ENCODE measurements around the gene ZDHHC7. TPM values are rescaled to one million over a fixed set of nuclear protein-coding genes. Genes with fewer than 3 reads are reported as not detected.

ZDHHC7 gene
- total and polyA plus RNA-seq, 9 of the 15 experiments (the other 6 are each of a cell fraction or from before 2014, with no cell fraction given) = 1.7 to 49.7 (median 37.4) TPM

DNA sequence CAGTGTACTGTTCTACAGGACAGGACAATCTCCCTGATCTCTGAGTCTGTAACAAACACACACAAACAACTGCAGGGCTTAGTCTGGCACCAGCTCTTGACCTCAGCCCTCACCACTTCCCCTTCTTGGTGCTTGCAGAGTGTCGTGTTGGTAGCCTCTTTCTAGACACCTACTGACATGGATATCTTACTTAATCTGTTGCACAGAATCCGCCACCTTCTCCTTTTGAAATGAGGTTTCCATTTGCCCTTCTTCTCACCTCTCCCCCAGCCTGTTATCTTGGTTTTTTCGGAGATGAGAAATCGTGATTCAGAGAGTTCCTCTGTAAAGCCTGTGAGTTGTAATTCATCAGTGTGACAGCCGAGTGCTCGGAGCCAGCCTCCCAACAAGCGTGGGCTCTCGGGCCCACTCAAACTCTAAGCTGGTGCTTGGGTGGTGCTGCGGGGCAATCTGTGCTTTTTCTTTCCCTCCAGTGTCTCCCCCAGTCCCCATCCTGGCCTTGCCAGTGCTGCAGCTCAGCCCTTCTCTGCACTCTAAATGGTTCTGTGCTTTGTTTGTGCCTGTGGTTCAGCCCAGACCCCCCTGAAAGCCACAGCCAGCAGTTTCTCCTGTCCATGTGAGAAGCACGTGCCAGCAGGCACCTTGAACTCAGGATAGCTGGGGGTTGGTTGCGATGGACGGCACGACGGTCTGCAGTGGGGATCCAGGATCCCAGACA is 44.3 kb upstream of the ZDHHC7 start (continued):
- TF ChIP-seq MECOM (CRISPR knock-in tag; IDR thresholded peaks at IDR 0.05) (no peak), SAP30 (IDR thresholded peaks at IDR 0.05; ENCODE audit: borderline replicate concordance, insufficient read depth, low read depth, low read length, poor library complexity, severe bottlenecking) (no peak), CBX3 (IDR thresholded peaks at IDR 0.05; ENCODE audit: borderline replicate concordance in 1 of 2, low read length in 2 of 2) (no peak; a peak in 1 of 3 replicates), HDGF (IDR thresholded peaks at IDR 0.05) (no peak), CEBPG (CRISPR knock-in tag; IDR thresholded peaks at IDR 0.05) (no peak; the same call in 1 of the 2 replicates), CEBPG (tag; conservative IDR thresholded peaks at IDR 0.05 in 1 of 2, IDR thresholded peaks at IDR 0.05 in 1 of 2) (peak in 1 of 2 experiments; percentile 29; a peak in 2 of 4 replicates), RAD51 (IDR thresholded peaks at IDR 0.05; ENCODE audit: borderline replicate concordance, low read depth) (0 out of 2 replicates have a peak, but pooled peaks have one; percentile 12), TBL1XR1 (IDR thresholded peaks at IDR 0.05; ENCODE audit: low read length in 2 of 2) (peak in 1 of 2 experiments; percentile 86; a peak in 1 of 4 replicates), FIP1L1 (IDR thresholded peaks at IDR 0.05; ENCODE audit: low read depth, low read length, poor library complexity, severe bottlenecking) (no peak), ZNF583 (CRISPR knock-in tag; IDR thresholded peaks at IDR 0.05) (0 out of 2 replicates have a peak, but pooled peaks have one; percentile 37), NFIX (CRISPR knock-in tag; IDR thresholded peaks at IDR 0.05; ENCODE audit: low read depth) (no peak), ZNF212 (CRISPR knock-in tag; IDR thresholded peaks at IDR 0.05) (no peak), ZEB2 (IDR thresholded peaks at IDR 0.05) (peak; percentile 91), WHSC1 (IDR thresholded peaks at IDR 0.05; ENCODE audit: low read length) (no peak), KLF16 (IDR thresholded peaks at IDR 0.05) (peak; percentile 63; the same call in 1 of the 2 replicates), ZNF79 (CRISPR knock-in tag; IDR thresholded peaks at IDR 0.05; ENCODE audit: low read depth) (no peak; the same call in 1 of the 2 replicates)
- TF ChIP-seq, protein P1, sequence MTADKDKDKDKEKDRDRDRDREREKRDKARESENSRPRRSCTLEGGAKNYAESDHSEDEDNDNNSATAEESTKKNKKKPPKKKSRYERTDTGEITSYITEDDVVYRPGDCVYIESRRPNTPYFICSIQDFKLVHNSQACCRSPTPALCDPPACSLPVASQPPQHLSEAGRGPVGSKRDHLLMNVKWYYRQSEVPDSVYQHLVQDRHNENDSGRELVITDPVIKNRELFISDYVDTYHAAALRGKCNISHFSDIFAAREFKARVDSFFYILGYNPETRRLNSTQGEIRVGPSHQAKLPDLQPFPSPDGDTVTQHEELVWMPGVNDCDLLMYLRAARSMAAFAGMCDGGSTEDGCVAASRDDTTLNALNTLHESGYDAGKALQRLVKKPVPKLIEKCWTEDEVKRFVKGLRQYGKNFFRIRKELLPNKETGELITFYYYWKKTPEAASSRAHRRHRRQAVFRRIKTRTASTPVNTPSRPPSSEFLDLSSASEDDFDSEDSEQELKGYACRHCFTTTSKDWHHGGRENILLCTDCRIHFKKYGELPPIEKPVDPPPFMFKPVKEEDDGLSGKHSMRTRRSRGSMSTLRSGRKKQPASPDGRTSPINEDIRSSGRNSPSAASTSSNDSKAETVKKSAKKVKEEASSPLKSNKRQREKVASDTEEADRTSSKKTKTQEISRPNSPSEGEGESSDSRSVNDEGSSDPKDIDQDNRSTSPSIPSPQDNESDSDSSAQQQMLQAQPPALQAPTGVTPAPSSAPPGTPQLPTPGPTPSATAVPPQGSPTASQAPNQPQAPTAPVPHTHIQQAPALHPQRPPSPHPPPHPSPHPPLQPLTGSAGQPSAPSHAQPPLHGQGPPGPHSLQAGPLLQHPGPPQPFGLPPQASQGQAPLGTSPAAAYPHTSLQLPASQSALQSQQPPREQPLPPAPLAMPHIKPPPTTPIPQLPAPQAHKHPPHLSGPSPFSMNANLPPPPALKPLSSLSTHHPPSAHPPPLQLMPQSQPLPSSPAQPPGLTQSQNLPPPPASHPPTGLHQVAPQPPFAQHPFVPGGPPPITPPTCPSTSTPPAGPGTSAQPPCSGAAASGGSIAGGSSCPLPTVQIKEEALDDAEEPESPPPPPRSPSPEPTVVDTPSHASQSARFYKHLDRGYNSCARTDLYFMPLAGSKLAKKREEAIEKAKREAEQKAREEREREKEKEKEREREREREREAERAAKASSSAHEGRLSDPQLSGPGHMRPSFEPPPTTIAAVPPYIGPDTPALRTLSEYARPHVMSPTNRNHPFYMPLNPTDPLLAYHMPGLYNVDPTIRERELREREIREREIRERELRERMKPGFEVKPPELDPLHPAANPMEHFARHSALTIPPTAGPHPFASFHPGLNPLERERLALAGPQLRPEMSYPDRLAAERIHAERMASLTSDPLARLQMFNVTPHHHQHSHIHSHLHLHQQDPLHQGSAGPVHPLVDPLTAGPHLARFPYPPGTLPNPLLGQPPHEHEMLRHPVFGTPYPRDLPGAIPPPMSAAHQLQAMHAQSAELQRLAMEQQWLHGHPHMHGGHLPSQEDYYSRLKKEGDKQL (CRISPR knock-in tag; IDR thresholded peaks at IDR 0.05; ENCODE audit: borderline replicate concordance) = 0 out of 2 replicates have a peak, but pooled peaks have one; percentile 35
- TF ChIP-seq, protein P2, sequence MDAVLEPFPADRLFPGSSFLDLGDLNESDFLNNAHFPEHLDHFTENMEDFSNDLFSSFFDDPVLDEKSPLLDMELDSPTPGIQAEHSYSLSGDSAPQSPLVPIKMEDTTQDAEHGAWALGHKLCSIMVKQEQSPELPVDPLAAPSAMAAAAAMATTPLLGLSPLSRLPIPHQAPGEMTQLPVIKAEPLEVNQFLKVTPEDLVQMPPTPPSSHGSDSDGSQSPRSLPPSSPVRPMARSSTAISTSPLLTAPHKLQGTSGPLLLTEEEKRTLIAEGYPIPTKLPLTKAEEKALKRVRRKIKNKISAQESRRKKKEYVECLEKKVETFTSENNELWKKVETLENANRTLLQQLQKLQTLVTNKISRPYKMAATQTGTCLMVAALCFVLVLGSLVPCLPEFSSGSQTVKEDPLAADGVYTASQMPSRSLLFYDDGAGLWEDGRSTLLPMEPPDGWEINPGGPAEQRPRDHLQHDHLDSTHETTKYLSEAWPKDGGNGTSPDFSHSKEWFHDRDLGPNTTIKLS (IDR thresholded peaks at IDR 0.05; ENCODE audit: borderline replicate concordance, low read depth) = peak; percentile 53
- TF ChIP-seq, protein P3, sequence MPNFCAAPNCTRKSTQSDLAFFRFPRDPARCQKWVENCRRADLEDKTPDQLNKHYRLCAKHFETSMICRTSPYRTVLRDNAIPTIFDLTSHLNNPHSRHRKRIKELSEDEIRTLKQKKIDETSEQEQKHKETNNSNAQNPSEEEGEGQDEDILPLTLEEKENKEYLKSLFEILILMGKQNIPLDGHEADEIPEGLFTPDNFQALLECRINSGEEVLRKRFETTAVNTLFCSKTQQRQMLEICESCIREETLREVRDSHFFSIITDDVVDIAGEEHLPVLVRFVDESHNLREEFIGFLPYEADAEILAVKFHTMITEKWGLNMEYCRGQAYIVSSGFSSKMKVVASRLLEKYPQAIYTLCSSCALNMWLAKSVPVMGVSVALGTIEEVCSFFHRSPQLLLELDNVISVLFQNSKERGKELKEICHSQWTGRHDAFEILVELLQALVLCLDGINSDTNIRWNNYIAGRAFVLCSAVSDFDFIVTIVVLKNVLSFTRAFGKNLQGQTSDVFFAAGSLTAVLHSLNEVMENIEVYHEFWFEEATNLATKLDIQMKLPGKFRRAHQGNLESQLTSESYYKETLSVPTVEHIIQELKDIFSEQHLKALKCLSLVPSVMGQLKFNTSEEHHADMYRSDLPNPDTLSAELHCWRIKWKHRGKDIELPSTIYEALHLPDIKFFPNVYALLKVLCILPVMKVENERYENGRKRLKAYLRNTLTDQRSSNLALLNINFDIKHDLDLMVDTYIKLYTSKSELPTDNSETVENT (CRISPR knock-in tag; IDR thresholded peaks at IDR 0.05) = no peak

Measured in K562 (cell line).